IPS DF 4.7 (cell line): ENCODE results near the gene PLS1.
"Not testable (repeated sequence)": the region's sequence is repeated elsewhere in the genome, so short reads cannot be mapped to it uniquely, and the experiment has no call there.

ENCODE experiments used
- DNase-seq: peaks from one replicate; pipeline ENCODE4 v3.0.0-alpha.2; 2013; ENCODE audit warnings: low spot score; ENCODE audit errors: extremely low read depth

The PLS1 gene

GRCh38 chr3:142595951-142596725 lies at the start of gene PLS1:
TSS of gene PLS1 (plus strand) at chr3:142596393. CDS start at chr3:142664238, 67,845 bp downstream.
- no peak for DNase-seq

DNA sequence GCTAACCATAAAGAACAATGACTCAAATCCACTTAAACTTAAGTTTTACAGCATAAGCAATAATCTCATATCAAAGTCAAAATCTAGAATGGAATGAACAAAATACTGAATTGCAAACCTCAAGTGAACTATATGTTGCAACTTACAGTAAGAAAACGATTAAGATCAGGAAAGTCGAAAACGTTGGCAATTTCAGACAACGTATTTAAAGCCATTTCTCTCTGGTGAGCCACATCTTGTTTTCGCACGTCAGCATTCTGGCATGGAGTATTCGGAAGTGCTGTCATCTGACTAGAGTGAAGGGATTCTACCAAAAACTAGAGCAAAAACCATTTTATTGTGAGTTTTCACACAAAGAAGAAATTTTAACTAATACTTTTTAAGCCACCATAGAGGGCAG lies 46.2 kb upstream of the PLS1 start:
- no peak for DNase-seq

GRCh38 chr3:142552579-142552978 lies 43.6 kb upstream of the PLS1 start:
- DNase-seq: not testable (repeated sequence)

- DNase-seq: no peak
These were observed 42.5 kb upstream of the PLS1 start for GRCh38 chr3:142553741-142554140.

GRCh38 chr3:142560118-142560517 lies 36.1 kb upstream of the PLS1 start:
- DNase-seq: no peak

DNA sequence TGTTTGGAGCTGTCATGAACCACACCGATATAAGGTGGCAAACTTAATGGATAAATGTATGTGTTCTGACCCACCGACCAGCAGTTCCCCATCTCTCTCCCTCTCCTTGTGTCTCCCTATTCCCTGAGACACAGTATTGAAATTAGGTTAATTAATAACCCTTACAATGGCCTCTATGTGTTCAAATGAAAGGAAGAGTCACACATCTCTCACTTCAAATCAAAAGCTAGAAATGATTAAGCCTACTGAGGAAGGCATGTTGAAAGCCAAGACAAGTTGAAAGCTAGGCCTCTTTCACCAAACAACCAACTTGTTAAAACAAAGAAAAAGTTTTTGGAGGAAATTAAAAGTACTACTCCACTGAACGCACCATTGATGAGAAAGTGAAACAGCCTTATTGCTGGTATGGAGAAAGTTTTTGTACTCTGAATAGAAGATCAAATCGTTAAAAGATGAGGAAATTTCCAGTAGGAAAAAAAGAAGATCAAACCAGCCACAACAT lies 32.6 kb upstream of the PLS1 start:
- DNase-seq: no peak

DNA sequence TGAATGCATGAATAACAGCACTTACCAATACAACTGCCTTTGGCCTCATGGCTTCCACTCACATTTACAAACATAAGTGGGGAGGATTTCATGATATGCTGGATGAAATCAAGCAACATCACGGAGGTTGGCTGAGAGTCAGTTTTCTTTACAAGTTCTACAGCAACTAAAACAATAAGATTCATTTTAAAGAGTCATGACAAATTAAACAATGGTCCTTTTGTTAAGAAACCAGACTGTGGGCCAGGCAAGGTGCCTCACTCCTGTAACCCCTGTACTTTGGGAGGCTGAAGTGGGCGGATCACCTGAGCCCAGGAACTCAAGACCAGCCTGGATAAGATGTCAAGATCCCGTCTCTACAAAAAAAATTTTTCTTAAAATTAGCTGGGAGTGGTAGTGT lies 30.1 kb upstream of the PLS1 start:
- DNase-seq: no peak

DNA sequence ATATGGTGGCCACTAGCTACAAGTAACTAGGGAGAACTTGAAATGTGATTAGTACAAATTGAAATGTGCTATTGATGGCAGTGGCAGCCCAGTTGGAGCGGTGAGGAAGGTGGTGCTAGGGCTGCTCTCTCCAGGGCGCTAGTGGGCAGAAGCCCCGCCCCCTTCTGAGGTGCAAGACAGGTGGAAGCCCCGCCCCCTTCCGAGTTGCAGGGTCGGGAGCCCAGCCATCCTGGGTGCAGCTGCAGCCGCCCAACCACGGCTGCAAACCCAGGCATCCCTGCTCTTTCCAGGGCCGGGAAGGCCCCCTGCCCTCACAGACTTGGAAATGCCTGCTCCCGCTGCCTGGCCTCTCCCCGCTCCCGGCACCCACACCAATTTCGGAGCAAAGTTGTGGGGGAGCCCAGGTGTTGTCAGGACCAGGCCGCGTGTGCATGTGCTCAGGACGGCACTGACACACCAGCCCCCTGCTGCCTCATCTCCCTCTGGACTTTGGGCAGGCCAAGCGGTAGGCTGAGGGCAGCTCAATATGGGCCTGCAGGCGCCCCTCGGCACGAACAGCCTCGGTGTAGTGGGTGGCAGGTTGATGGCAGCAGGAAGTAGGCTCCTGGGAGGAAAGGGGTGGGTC lies 27.7 kb upstream of the PLS1 start:
- no peak for DNase-seq

DNA sequence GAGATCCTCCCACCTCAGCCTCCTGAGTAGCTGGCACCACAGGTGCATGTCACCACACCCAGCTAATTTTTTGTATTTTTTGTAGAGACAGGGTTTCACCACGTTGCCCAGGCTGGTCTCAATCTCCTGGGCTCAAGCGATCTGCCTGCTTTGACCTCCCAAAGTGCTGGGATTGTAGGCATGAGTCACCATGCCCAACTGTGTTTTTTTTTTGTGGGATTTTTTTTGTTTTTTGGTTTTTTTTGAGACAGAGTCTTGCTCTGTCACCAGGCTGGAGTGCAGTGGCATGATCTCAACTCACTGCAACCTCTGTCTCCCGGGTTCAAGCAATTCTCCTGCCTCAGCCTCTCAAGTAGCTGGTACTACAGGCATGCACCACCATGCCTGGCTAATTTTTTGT lies 26.8 kb upstream of the PLS1 start:
- DNase-seq: not testable (repeated sequence)

GRCh38 chr3:142574223-142574622 lies 22.0 kb upstream of the PLS1 start:
- DNase-seq: not testable (repeated sequence)

DNA sequence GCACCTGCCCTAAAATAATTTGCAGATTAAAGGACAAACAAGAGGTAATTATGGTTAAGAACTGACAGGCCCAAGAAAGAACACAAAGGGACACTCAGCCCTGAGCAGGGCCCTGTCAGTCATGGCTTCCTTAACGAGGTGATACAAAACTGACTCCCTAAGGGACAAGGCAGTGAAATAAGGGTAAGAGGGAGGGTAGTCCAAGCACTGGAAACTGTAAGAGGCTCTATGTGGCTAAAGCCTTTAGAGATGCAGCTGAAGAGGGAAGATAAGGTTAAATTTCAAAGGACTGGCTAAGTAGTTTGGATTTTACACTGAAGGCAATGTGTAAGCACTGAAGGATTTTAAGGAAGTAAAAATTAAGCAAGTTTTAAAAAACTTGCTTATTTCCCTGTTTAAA lies 21.5 kb upstream of the PLS1 start:
- no peak for DNase-seq

DNA sequence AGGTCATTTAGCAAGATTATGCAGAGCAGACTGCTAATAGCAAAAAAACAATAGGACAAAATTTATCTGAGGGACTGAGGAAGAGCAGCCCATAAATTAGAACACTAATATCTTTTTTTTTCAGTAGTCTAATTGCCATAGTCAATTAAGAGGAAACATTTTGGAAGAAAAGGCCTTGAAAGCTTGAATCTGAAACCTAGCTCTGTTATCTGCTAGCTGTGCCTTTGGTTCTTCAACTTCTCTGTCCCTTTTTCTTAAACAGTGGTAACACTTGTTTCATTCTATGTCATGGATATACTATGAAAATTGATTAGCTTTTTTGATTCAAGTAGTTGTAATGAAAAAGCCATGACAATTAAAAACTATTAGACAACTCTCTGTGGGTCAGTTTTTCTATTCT lies 19.4 kb upstream of the PLS1 start:
- DNase-seq: no peak

GRCh38 chr3:142577696-142578328 lies 18.4 kb upstream of the PLS1 start:
- no peak for DNase-seq

DNA sequence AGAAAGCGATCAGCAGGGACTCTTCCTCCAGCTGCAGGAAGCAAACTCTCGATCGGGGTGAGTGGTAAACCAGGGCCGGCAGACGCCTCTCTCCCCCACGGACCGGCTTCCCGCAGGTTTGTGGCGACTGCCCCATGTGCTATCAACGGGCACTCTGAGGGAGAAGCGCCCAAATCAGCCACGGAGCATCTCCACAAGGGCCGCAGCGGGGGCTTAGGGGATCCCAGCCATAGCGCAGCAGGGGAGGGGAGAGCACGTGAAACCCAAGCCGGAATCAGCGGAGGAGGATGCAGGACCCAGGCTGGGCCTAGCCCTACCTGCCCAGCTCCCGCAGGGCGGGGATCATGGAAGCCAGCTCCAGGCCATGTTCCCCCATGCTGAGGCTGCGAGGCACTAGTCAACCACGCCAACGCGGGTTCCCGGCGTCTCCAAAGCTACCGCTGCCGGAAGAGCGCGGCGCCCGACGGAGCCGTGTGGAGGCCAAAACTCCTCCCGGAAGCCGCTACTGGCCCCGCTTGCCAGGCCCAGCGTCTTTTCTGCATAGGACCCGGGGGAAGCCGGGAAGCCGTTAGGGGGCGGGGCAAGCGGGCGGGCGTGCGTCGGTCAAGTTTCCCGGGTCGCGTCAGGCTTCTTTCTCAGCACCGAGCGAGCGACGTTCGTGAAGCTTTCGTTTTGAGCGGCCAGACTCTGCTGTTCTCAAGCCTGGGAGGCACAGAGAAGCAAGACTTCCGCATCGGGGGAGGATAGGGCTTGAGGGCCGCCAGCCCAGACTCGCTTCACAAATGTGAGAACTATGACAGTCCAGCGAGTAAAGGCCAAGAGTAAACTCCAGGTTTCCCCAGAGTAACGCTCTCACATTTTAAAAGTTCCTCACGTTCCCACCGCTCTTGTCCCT lies 17.6 kb upstream of the PLS1 start, which contains the start of gene ATR:
TSS of gene ATR (minus strand) at position 405 of the 895 bp plus-strand sequence. CDS start at position 376, 29 bp downstream.
- no peak for DNase-seq

- no peak for DNase-seq
These were observed 16.2 kb upstream of the PLS1 start for GRCh38 chr3:142580061-142580423.

DNA sequence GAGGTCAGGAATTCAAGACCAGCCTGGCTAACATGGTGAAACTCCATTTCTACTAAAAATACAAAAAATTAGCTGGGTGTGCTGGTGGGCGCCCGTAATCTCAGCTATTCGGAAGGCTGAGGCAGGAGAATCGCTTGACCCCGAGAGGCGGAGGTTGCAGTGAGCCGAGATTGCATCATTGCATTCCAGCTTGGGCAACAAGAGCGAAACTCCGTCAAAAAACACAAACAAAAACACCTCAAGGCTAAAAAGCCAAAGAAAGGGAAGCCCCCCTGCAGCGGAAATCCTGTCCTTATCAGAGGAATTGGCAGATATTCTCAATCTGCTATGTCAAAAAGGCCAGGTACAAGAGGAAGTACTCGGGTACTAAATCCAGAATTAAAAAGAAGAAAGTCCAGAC lies 15.1 kb upstream of the PLS1 start:
- DNase-seq: not testable (repeated sequence)

DNA sequence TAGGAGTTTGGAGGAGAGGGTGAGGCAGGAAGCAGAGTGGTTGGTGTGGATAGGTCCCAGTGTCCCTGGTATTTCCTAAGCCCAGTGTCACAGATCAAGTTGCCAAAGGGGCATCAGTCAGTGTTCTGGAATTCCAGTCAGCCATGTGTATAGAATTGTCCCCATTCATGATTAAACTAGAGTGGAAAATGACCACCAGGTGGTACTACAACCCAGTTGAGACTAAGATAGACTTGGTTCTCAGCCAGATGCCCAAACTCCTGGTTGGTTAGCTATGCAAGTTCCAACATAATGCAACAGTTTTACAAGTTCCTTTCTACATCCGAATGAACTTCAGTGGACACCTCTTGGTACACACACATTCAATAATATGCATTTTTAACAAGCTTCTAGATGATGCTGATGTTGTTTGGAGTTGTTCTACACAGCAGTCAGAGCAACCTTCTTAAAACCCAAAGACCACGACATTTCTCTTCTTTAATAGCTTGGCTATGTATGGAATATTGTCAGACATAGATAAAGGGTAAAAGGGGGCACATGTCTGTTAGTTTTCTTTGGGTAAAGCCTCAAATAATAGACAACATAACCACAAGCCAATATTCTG lies 9.3 kb upstream of the PLS1 start:
- no peak for DNase-seq

GRCh38 chr3:142588703-142589102 lies 7.5 kb upstream of the PLS1 start:
- no peak for DNase-seq

- not testable (repeated sequence) for DNase-seq
These were observed 3.9 kb upstream of the PLS1 start for GRCh38 chr3:142592268-142592667.

GRCh38 chr3:142595141-142595540 lies 1.1 kb upstream of the PLS1 start:
- DNase-seq: no peak

DNA sequence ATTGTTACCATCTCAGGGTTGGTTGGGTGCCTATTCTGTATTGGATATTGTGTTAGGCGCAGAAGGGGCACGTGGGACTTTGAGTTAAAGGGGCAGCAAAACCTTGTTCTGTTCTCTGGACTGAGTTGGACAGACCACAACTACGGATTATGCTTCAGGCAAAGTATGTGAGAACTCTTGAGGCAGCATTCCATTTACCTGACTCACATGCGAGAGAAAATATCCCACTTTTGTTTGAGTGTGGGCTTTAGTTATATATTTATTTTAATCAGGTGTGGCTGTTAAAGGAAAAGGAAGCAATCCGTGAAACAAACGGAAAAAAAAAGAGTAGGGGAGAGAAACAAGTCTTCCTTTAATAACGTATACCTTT lies 627 bp upstream of the PLS1 start:
- no peak for DNase-seq
